HCT116 (cell line): ENCODE measurements around the gene TPO. TPM values are rescaled to one million over a fixed set of nuclear protein-coding genes. Genes with fewer than 3 reads are reported as not detected.

ENCODE experiments used
- ATAC-seq: fragments of 200-7000 bp; cut with Tn5 transposase; 2 replicates; pipeline ENCODE4 v1.9.1; 2020; ENCODE audit warnings: mild to moderate bottlenecking, moderate library complexity
- BruUV-seq: library from RNA; stranded (reverse); fragments of 400-500 nt; replicated peaks from 2 replicates; lab custom pipeline; 2021; lab: Mats Ljungman, UMichigan
- CTCF ChIA-PET: fragments of 300-600 bp; sonication (Branson Sonifier 250); formaldehyde crosslinking; loops from one replicate; lab custom pipeline; 2021; ENCODE audit warnings: antibody characterized with exemption; lab: Charles Lee
- POLR2A ChIA-PET: fragments of 300-600, 350-600 bp; sonication (Branson Sonifier 250); formaldehyde crosslinking; loops from one replicate; lab custom pipeline; 2021; ENCODE audit warnings: antibody characterized with exemption; lab: Charles Lee
- RAD21 ChIA-PET, 2 experiments: fragments of 300-600 bp; sonication (Branson Sonifier 250); formaldehyde crosslinking; loops; one replicate each; lab custom pipeline; 2023; ENCODE audit warnings: low total read pairs in 2 of 2; ENCODE audit not compliant: uncharacterized antibody in 2 of 2, unreplicated experiment in 2 of 2, low non-redundant PET in 1 of 2; lab: Charles Lee
- DNase-seq: peaks from one replicate; pipeline ENCODE4 v3.0.0-alpha.2; 2010; ENCODE audit warnings: low read depth, low spot score
- H2AFZ ChIP-seq: fragments of 200-600 bp; shearing (Covaris generic), sonication (generic); 2 replicates; pipeline ENCODE4 v1.6.1; 2017; ENCODE audit warnings: low read depth, mixed run types, mixed read lengths, antibody characterized with exemption, low read length; ENCODE audit not compliant: poor library complexity, severe bottlenecking
- H3K27ac ChIP-seq: 2 replicates; pipeline ENCODE4 v1.5.1; 2012; ENCODE audit warnings: low read depth, low read length
- H3K27me3 ChIP-seq: fragments of 200-600 bp; sonication (generic); 2 replicates; pipeline ENCODE4 v1.6.1; 2016; ENCODE audit warnings: mixed run types, low read length, mixed read lengths; ENCODE audit not compliant: insufficient read depth
- H3K36me3 ChIP-seq, 2 experiments: fragments of 200-500 bp in 1 of 2; fragments of 200-600 bp in 1 of 2; sonication (Bioruptor generic) in 1 of 2; sonication (generic) in 1 of 2; 2 replicates each; pipeline versions ENCODE4 v1.5.1 to v1.6.1; 2014 to 2016; ENCODE audit warnings: low read length in 2 of 2, inconsistent platforms in 1 of 2, mixed read lengths in 1 of 2, mixed run types in 1 of 2; ENCODE audit not compliant: insufficient read depth in 2 of 2, control insufficient read depth in 1 of 2
- H3K4me1 ChIP-seq, 2 experiments: fragments of 200-600 bp in 1 of 2; sonication (generic) in 1 of 2; 2 replicates each; pipeline versions ENCODE4 v1.5.1 to v1.6.1; 2012 to 2017; ENCODE audit warnings: low read length in 2 of 2, inconsistent platforms in 1 of 2, mild to moderate bottlenecking in 1 of 2, mixed read lengths in 1 of 2, mixed run types in 1 of 2, moderate library complexity in 1 of 2; ENCODE audit not compliant: insufficient read depth in 2 of 2, control insufficient read depth in 1 of 2
- H3K4me2 ChIP-seq: fragments of 200-600 bp; sonication (generic); 2 replicates; pipeline ENCODE4 v1.6.1; 2017; ENCODE audit warnings: mixed run types, low read length, mixed read lengths
- H3K4me3 ChIP-seq, 2 experiments: fragments of 200-600 bp in 1 of 2; sonication (generic) in 1 of 2; replicated peaks in 1 of 2; 2 replicates each; pipeline ENCODE4 v1.5.1; 2011 to 2016; ENCODE audit warnings: low read length in 2 of 2, control low read depth in 1 of 2, low read depth in 1 of 2, mild to moderate bottlenecking in 1 of 2, mixed read lengths in 1 of 2, mixed run types in 1 of 2
- H3K79me2 ChIP-seq: fragments of 200-600 bp; sonication (generic); 2 replicates; pipeline ENCODE4 v1.6.1; 2017; ENCODE audit warnings: mild to moderate bottlenecking, mixed run types, low read length, moderate library complexity, mixed read lengths; ENCODE audit not compliant: insufficient read depth
- H3K9ac ChIP-seq: fragments of 200-600 bp; sonication (generic); 2 replicates; pipeline ENCODE4 v1.6.1; 2016; ENCODE audit warnings: low read length, mixed read lengths
- H3K9me2 ChIP-seq: fragments of 200-600 bp; sonication (generic), shearing (Covaris generic); 2 replicates; pipeline ENCODE4 v1.6.1; 2017; ENCODE audit warnings: mixed run types, mild to moderate bottlenecking, moderate library complexity; ENCODE audit not compliant: insufficient read depth
- H3K9me3 ChIP-seq, 2 experiments: fragments of 200-500 bp in 1 of 2; fragments of 200-600 bp in 1 of 2; sonication (Bioruptor generic) in 1 of 2; sonication (generic) in 1 of 2; 2 replicates each; pipeline ENCODE4 v1.6.1; 2014 to 2017; ENCODE audit warnings: low read length in 2 of 2, mixed read lengths in 2 of 2, inconsistent platforms in 1 of 2, low read depth in 1 of 2, mild to moderate bottlenecking in 1 of 2, mixed run types in 1 of 2, moderate library complexity in 1 of 2; ENCODE audit not compliant: control insufficient read depth in 1 of 2, insufficient read depth in 1 of 2
- H4K20me1 ChIP-seq: fragments of 200-600 bp; sonication (generic), shearing (Covaris generic); 2 replicates; pipeline ENCODE4 v1.6.1; 2017; ENCODE audit warnings: mixed run types, mild to moderate bottlenecking, moderate library complexity; ENCODE audit not compliant: insufficient read depth
- CBX3 ChIP-seq: IDR thresholded peaks from 2 replicates; pipeline ENCODE4 v1.6.1; 2012; ENCODE audit warnings: low read depth
- EGR1 ChIP-seq: IDR thresholded peaks from 2 replicates; pipeline ENCODE4 v1.6.1; 2012; ENCODE audit warnings: low read depth
- ELF1 ChIP-seq: IDR thresholded peaks from 2 replicates; pipeline ENCODE4 v1.6.1; 2012; ENCODE audit warnings: low read depth, borderline replicate concordance
- EZH2 ChIP-seq: fragments of 200-600 bp; sonication (generic); IDR thresholded peaks from 2 replicates; pipeline ENCODE4 v1.6.1; 2017; ENCODE audit warnings: antibody characterized with exemption, mixed run types
- FOSL1 ChIP-seq: IDR thresholded peaks from 2 replicates; pipeline ENCODE4 v1.6.1; 2012; ENCODE audit warnings: low read depth
- JUND ChIP-seq: IDR thresholded peaks from 2 replicates; pipeline ENCODE4 v1.6.1; 2012
- POLR2A ChIP-seq: IDR thresholded peaks from 2 replicates; pipeline ENCODE4 v1.7.0; 2011; ENCODE audit warnings: borderline replicate concordance; ENCODE audit not compliant: insufficient read depth, insufficient read length; ENCODE audit errors: extremely low read depth
- POLR2AphosphoS5 ChIP-seq: IDR thresholded peaks from 2 replicates; pipeline ENCODE4 v1.6.1; 2011; ENCODE audit warnings: mild to moderate bottlenecking, low read depth, low read length, moderate library complexity
- RAD21 ChIP-seq: IDR thresholded peaks from 2 replicates; pipeline ENCODE4 v1.6.1; 2012; ENCODE audit warnings: low read depth, mild to moderate bottlenecking
- SIN3A ChIP-seq: IDR thresholded peaks from 2 replicates; pipeline ENCODE4 v1.6.1; 2012; ENCODE audit warnings: low read depth
- SRF ChIP-seq: IDR thresholded peaks from 2 replicates; pipeline ENCODE4 v1.6.1; 2012; ENCODE audit warnings: low read depth
- TCF7L2 ChIP-seq: IDR thresholded peaks from 2 replicates; pipeline ENCODE4 v1.7.0; 2011; ENCODE audit warnings: borderline replicate concordance, inconsistent platforms; ENCODE audit not compliant: insufficient read depth, insufficient read length; ENCODE audit errors: extremely low read depth
- YY1 ChIP-seq: IDR thresholded peaks from 2 replicates; pipeline ENCODE4 v1.6.1; 2011; ENCODE audit warnings: low read length, low read depth, moderate library complexity, mild to moderate bottlenecking; ENCODE audit not compliant: insufficient replicate concordance; ENCODE audit errors: extremely low read depth
- ZFX ChIP-seq: fragments of 450-650 bp; IDR thresholded peaks from 2 replicates; pipeline ENCODE4 v1.6.1; 2017
- ZNF274 ChIP-seq: fragments of 200-500 bp; sonication (Bioruptor generic); IDR thresholded peaks from 2 replicates; pipeline ENCODE4 v1.6.1; 2014; ENCODE audit warnings: mild to moderate bottlenecking, low read depth, low read length, inconsistent platforms
- intact Hi-C: fragments of 100-400 bp; cut with micrococcal nuclease; formaldehyde crosslinking; loops from 2 replicates; pipeline ENCODE4 v1.10.0; 2022
- total RNA-seq: library from RNA; stranded (reverse); gene quantifications from one replicate; pipeline ENCODE4 v1.2.1, GENCODE V29; 2021; ENCODE audit not compliant: unreplicated experiment
- TF ChIP-seq, protein P1 (sequence below): IDR thresholded peaks from 2 replicates; pipeline ENCODE4 v1.6.1; 2012
- TF ChIP-seq, protein P2 (sequence below): IDR thresholded peaks from 2 replicates; pipeline ENCODE4 v1.6.1; 2011; ENCODE audit warnings: mild to moderate bottlenecking, low read length, moderate library complexity; ENCODE audit not compliant: insufficient replicate concordance; ENCODE audit errors: extremely low read depth
- TF ChIP-seq, protein P3 (sequence below), 3 experiments: fragments of 200-600 bp in 1 of 3; sonication (generic) in 1 of 3; IDR thresholded peaks in 2 of 3; conservative IDR thresholded peaks in 1 of 3; 2 replicates each; pipeline ENCODE4 v1.5.1; 2012 to 2017; ENCODE audit warnings: low read depth in 2 of 3, low read length in 2 of 3, antibody characterized with exemption in 1 of 3, borderline replicate concordance in 1 of 3, control low read depth in 1 of 3, mild to moderate bottlenecking in 1 of 3, mixed read lengths in 1 of 3, mixed run types in 1 of 3, moderate library complexity in 1 of 3; ENCODE audit not compliant: insufficient read depth in 1 of 3
- TF ChIP-seq, protein P4 (sequence below): IDR thresholded peaks from 2 replicates; pipeline ENCODE4 v1.6.1; 2012

The TPO gene
- total RNA-seq, 1 experiment from 2014 or later: not detected

DNA sequence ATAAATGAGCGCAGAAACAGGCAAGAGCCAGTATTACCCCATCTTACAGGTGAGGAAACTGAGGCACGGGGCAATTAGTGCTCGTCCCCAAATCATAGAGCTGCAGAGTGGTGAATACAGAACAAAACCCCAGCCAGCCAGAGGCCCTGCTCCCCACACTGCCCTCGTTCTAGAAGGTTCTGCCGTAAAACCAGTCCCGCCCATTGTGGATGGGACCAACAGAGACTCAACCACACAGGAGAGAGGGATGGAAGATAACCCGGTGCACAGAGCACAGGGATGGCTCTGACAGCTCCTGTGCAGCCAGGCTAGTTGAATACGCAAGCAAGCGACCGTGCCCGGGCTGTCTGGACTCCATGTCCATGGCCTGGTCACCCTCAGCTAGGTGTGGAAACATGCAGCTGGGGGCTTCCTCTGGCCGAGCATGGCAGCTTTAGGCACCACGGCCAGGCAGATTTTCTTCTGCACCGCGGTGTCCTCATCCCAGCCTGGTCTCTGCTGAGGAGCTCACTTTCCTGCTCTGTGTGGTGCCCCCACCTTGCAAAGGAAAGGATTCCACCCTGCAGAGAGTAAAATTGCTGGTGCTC lies 146.4 kb downstream of the TPO start:
- H3K4me3 ChIP-seq: no peak overlapping the region
- no TSS peak for BruUV-seq
- no peaks in the 10 kb centered on the region for H3K9me3 ChIP-seq
- no peaks in the 10 kb centered on the region for H3K36me3 ChIP-seq
- H3K79me2 ChIP-seq: no peaks in the 10 kb centered on the region
- no peak overlapping the region for H2AFZ ChIP-seq
- POLR2A ChIA-PET: no interaction called here
- H3K4me2 ChIP-seq: no peak overlapping the region
- DNase-seq (no peak), ATAC-seq (no peak)
- no peaks in the 10 kb centered on the region for H3K4me1 ChIP-seq
- H3K9ac ChIP-seq: no peak overlapping the region
- CTCF ChIA-PET: interaction anchor here (1.8 kb wide), 1 partner anchor 9 kb away, joined by 4 read pairs; no protein-coding TSS in a partner anchor
- H3K27ac ChIP-seq: no peak overlapping the region
- no peaks in the 10 kb centered on the region for H3K9me2 ChIP-seq
- RAD21 ChIA-PET: no interaction called here
- intact Hi-C loops: no loop called here
- TF ChIP-seq, protein P1, sequence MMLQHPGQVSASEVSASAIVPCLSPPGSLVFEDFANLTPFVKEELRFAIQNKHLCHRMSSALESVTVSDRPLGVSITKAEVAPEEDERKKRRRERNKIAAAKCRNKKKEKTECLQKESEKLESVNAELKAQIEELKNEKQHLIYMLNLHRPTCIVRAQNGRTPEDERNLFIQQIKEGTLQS: no peak
- TF ChIP-seq ZNF274 (no peak), ZFX (no peak), SRF (no peak), CBX3 (no peak), TCF7L2 (no peak), EGR1 (no peak), POLR2A (no peak), SIN3A (no peak), ELF1 (no peak), POLR2AphosphoS5 (no peak), RAD21 (no peak), EZH2 (no peak), JUND (no peak), YY1 (no peak), FOSL1 (no peak)
- TF ChIP-seq, protein P2, sequence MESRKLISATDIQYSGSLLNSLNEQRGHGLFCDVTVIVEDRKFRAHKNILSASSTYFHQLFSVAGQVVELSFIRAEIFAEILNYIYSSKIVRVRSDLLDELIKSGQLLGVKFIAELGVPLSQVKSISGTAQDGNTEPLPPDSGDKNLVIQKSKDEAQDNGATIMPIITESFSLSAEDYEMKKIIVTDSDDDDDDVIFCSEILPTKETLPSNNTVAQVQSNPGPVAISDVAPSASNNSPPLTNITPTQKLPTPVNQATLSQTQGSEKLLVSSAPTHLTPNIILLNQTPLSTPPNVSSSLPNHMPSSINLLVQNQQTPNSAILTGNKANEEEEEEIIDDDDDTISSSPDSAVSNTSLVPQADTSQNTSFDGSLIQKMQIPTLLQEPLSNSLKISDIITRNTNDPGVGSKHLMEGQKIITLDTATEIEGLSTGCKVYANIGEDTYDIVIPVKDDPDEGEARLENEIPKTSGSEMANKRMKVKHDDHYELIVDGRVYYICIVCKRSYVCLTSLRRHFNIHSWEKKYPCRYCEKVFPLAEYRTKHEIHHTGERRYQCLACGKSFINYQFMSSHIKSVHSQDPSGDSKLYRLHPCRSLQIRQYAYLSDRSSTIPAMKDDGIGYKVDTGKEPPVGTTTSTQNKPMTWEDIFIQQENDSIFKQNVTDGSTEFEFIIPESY: no peak
- TF ChIP-seq, protein P3, sequence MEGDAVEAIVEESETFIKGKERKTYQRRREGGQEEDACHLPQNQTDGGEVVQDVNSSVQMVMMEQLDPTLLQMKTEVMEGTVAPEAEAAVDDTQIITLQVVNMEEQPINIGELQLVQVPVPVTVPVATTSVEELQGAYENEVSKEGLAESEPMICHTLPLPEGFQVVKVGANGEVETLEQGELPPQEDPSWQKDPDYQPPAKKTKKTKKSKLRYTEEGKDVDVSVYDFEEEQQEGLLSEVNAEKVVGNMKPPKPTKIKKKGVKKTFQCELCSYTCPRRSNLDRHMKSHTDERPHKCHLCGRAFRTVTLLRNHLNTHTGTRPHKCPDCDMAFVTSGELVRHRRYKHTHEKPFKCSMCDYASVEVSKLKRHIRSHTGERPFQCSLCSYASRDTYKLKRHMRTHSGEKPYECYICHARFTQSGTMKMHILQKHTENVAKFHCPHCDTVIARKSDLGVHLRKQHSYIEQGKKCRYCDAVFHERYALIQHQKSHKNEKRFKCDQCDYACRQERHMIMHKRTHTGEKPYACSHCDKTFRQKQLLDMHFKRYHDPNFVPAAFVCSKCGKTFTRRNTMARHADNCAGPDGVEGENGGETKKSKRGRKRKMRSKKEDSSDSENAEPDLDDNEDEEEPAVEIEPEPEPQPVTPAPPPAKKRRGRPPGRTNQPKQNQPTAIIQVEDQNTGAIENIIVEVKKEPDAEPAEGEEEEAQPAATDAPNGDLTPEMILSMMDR (IDR thresholded peaks at IDR 0.05 in 2 of 3, conservative IDR thresholded peaks at IDR 0.05 in 1 of 3; ENCODE audit: borderline replicate concordance in 1 of 3, insufficient read depth in 1 of 3, low read depth in 2 of 3, low read length in 2 of 3): no peak
- TF ChIP-seq, protein P4, sequence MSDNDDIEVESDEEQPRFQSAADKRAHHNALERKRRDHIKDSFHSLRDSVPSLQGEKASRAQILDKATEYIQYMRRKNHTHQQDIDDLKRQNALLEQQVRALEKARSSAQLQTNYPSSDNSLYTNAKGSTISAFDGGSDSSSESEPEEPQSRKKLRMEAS: no peak
- H3K27me3 ChIP-seq: peaks cover 3% of the 10 kb centered on the region; the same call in 1 of the 2 replicates
- H4K20me1 ChIP-seq: no peaks in the 10 kb centered on the region
